HUES64 (cell line): ENCODE data around the gene CCDC192.

Experiments
- H3K27ac ChIP-seq: 2 replicates; pipeline ENCODE4 v1.7.0; 2013; ENCODE audit warnings: low read depth, low read length, inconsistent platforms
- H3K27me3 ChIP-seq: 2 replicates; pipeline ENCODE4 v1.6.1; 2013; ENCODE audit warnings: mild to moderate bottlenecking, low read length; ENCODE audit not compliant: insufficient read depth
- H3K36me3 ChIP-seq: 2 replicates; pipeline ENCODE4 v1.6.1; 2013; ENCODE audit warnings: mild to moderate bottlenecking, low read length; ENCODE audit not compliant: insufficient read depth
- H3K4me1 ChIP-seq: 2 replicates; pipeline ENCODE4 v1.6.1; 2013; ENCODE audit warnings: mild to moderate bottlenecking, low read length, moderate library complexity; ENCODE audit not compliant: insufficient read depth
- H3K4me3 ChIP-seq: 2 replicates; pipeline ENCODE4 v1.5.1; 2013; ENCODE audit warnings: mild to moderate bottlenecking, low read length, moderate library complexity
- H3K9ac ChIP-seq: 2 replicates; pipeline ENCODE4 v1.6.1; 2013; ENCODE audit warnings: mild to moderate bottlenecking, low read depth, low read length
- H3K9me3 ChIP-seq: 2 replicates; pipeline ENCODE4 v1.6.1; 2013; ENCODE audit warnings: low read depth, low read length; ENCODE audit not compliant: insufficient read depth
- WGBS: fragments of 150-250, 120-280 bp; methylation state at CpG from one replicate; pipeline ENCODE4 v1.1.7; 2013; ENCODE audit warnings: missing lambda C conversion rate; 5-methylcytosine and 5-hydroxymethylcytosine counted together

CCDC192 gene

GRCh38 chr5:127864511-127864910 lies 161.3 kb downstream of the CCDC192 start:
- 100% methylated on average over 1 of the region's 1 CpG for WGBS
- Histone ChIP-seq H3K27me3 (no peaks in the 10 kb centered on the region), H3K36me3 (no peaks in the 10 kb centered on the region), H3K9me3 (no peaks in the 10 kb centered on the region), H3K27ac (no peak overlapping the region), H3K4me3 (no peak overlapping the region), H3K4me1 (no peaks in the 10 kb centered on the region), H3K9ac (no peak overlapping the region)

GRCh38 chr5:127865273-127865672 lies 162.1 kb downstream of the CCDC192 start:
- H3K27me3 ChIP-seq: no peaks in the 10 kb centered on the region
- H3K9me3 ChIP-seq: no peaks in the 10 kb centered on the region
- H3K27ac ChIP-seq: no peak overlapping the region
- WGBS: no CpG with 5 or more reads among the region's 1 CpG
- no peak overlapping the region for H3K9ac ChIP-seq
- no peak overlapping the region for H3K4me3 ChIP-seq
- no peaks in the 10 kb centered on the region for H3K36me3 ChIP-seq
- no peaks in the 10 kb centered on the region for H3K4me1 ChIP-seq

DNA sequence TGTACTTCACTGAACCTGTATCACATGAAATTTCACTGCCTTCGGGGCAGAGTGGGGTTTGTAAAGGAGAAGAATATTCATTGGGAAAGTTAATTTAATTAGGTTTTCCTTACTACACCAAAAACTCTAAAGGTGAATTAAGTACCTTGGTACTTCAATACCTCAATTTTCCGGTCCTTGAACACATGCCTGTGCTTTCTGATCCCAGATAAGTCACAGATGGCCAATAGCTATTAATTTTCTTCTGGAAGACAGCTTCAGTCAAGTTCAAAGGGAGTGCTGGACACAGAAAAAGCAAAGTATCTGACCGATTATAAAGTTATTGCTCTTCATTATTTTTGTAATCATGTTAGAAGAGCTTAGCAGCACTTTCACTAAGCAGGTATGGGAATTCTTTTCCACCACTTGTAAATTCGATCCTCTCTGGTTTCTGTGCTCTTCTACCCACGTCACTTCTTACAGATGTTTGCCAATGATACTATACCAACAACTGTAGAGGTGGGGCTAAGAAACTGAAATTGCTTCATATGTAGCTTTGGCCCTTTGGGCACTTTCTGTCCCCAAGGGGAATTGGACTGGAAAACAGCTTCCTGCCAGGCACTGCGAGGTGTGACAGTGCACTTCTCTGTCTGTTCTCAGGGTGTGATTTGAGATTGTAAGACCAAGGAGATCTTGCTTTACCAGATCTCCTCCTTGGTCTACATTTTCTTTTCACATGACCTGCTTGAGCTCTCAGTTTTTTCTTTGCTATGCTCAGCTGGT lies 164.0 kb downstream of the CCDC192 start:
- WGBS: 92% methylated on average over 5 of the region's 6 CpGs
- Histone ChIP-seq H3K9ac (no peak overlapping the region), H3K4me3 (no peak overlapping the region), H3K4me1 (no peaks in the 10 kb centered on the region), H3K36me3 (no peaks in the 10 kb centered on the region), H3K27me3 (no peaks in the 10 kb centered on the region), H3K9me3 (no peaks in the 10 kb centered on the region), H3K27ac (no peak overlapping the region)

DNA sequence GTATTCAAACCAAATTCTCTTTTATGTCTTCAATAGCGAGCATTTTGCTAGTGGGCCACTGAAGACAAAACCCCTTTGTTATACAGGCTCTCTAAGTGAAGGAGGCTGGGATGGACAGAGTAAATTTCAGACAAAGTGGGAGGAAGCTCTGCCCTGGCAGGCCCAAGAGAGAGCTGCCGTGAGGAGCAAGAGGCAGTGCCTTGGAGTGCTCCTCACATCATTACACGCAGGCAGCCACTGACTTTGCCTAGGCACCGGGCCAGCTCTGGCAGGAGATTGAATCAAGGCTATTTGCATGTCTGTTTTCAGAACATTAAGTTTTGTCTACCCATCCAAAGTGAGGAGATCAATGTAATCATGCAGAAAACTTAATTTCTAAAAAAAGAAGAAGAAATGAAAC lies 167.7 kb downstream of the CCDC192 start:
- Histone ChIP-seq H3K27me3 (no peaks in the 10 kb centered on the region), H3K9me3 (no peaks in the 10 kb centered on the region), H3K9ac (no peak overlapping the region), H3K4me1 (0 out of 2 replicates have a peak, but pooled peaks cover 3% of the 10 kb centered on the region), H3K4me3 (no peak overlapping the region), H3K27ac (no peak overlapping the region), H3K36me3 (no peaks in the 10 kb centered on the region)
- 85% methylated on average over 4 of the region's 4 CpGs for WGBS

- H3K4me3 ChIP-seq: no peak overlapping the region
- H3K4me1 ChIP-seq: 0 out of 2 replicates have a peak, but pooled peaks cover 3% of the 10 kb centered on the region
- H3K9me3 ChIP-seq: no peaks in the 10 kb centered on the region
- no peak overlapping the region for H3K9ac ChIP-seq
- no peak overlapping the region for H3K27ac ChIP-seq
- H3K36me3 ChIP-seq: no peaks in the 10 kb centered on the region
- 84% methylated on average over 8 of the region's 8 CpGs for whole genome bisulfite sequencing
- no peaks in the 10 kb centered on the region for H3K27me3 ChIP-seq
Observed at GRCh38 chr5:127871503-127872153, 168.4 kb downstream of the CCDC192 start.

DNA sequence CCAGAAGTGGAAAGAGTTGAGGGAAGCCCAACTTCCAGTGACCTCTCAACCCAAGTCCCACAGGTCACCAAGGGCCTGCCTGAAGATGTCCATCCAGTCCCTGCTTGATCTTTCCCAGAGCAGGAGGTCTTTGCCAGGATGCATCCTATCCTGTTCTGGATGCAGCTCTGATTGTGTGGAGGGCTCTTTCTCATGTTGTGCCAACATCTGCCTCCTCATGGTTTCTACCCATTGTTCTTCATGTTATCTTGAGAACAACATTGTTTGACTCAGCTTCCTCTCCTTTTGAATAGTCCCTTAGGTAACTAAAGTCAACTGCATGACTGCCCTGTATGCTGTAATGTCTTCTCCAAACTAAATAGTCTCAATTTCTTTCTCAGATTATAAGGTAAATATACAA lies 169.3 kb downstream of the CCDC192 start:
- no peak overlapping the region for H3K27ac ChIP-seq
- 0 out of 2 replicates have a peak, but pooled peaks cover 3% of the 10 kb centered on the region for H3K4me1 ChIP-seq

DNA sequence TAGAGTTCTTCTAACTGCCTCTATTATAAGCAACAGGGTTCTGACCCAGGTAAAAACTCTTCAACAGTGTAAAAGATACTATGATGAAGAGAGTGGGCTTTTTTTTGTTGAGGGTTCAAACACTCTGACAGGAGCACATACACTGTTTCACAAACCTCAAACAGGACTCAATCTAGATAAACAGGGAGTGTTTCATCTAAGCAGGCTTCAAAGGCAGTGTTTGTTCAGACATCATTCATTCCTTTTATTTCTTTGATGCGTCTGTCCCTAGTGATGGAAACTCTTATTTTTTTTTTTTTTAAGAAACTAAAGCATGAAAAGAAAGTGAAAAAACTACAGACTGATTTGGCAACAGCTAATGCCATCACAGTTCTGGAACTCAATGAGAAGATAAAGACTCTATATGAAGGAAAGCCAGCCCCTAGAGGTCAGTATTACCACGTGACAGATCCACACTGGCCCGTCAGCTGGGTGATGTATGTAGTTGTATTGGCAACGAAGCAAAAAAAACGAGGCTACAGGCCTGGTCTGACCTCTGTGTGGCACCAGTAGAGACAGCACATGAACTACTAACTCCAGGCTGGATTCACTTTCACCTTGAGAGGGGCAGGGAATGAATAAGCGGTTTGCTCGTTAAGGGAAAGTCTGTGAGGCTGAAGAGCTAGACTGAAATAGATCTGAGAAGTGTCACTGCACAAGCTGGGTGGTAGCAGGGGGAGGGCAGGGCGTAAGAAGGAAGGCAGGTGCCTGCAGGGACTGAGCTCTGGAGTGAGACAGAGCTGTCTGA lies 172.2 kb downstream of the CCDC192 start:
- no peak overlapping the region for H3K4me3 ChIP-seq
- no peak overlapping the region for H3K27ac ChIP-seq
- H3K27me3 ChIP-seq: no peaks in the 10 kb centered on the region
- no peaks in the 10 kb centered on the region for H3K9me3 ChIP-seq
- H3K9ac ChIP-seq: no peak overlapping the region
- H3K36me3 ChIP-seq: no peaks in the 10 kb centered on the region
- 43% methylated on average over 8 of the region's 8 CpGs for WGBS
- H3K4me1 ChIP-seq: peaks cover 7% of the 10 kb centered on the region; the same call in 1 of the 2 replicates

More for the DNA sequence above, 169.3 kb downstream of the CCDC192 start:
- Histone ChIP-seq H3K9me3 (no peaks in the 10 kb centered on the region), H3K36me3 (no peaks in the 10 kb centered on the region), H3K9ac (no peak overlapping the region), H3K4me3 (no peak overlapping the region), H3K27me3 (no peaks in the 10 kb centered on the region)

GRCh38 chr5:127876384-127876783 lies 173.2 kb downstream of the CCDC192 start:
- no peak overlapping the region for H3K4me3 ChIP-seq
- no peaks in the 10 kb centered on the region for H3K27me3 ChIP-seq
- 92% methylated on average over 3 of the region's 3 CpGs for WGBS

GRCh38 chr5:127878174-127878750 lies 175.1 kb downstream of the CCDC192 start:
- Histone ChIP-seq H3K36me3 (no peaks in the 10 kb centered on the region), H3K9ac (no peak overlapping the region), H3K4me3 (no peak overlapping the region), H3K27me3 (no peaks in the 10 kb centered on the region), H3K27ac (no peak overlapping the region), H3K4me1 (peaks cover 7% of the 10 kb centered on the region; the same call in 1 of the 2 replicates), H3K9me3 (no peaks in the 10 kb centered on the region)
- 98% methylated on average over 4 of the region's 4 CpGs for WGBS

More at GRCh38 chr5:127876384-127876783, 173.2 kb downstream of the CCDC192 start:
- Histone ChIP-seq H3K9ac (no peak overlapping the region), H3K4me1 (peaks cover 7% of the 10 kb centered on the region; the same call in 1 of the 2 replicates), H3K36me3 (no peaks in the 10 kb centered on the region), H3K9me3 (no peaks in the 10 kb centered on the region), H3K27ac (no peak overlapping the region)

DNA sequence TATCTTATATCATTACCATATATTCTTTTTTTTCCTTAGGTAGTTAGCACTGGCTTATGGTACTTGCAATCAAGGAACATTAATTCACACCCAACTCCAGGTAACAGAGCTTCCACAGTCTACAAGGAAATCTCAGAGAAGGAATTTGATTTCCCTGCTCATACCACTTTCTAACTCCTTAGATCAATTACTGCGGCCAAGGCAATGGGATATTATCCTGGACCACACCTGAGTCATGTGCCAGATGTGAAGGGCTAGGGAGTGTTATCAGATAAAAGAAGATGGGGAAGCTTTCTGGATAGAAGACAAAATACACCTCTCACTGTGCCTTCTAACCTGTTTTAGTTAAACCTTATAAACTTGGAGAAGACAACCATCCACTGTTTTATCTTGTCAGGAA lies 181.2 kb downstream of the CCDC192 start:
- Histone ChIP-seq H3K9me3 (no peaks in the 10 kb centered on the region), H3K9ac (no peak overlapping the region), H3K4me1 (no peaks in the 10 kb centered on the region), H3K4me3 (no peak overlapping the region), H3K27me3 (no peaks in the 10 kb centered on the region), H3K36me3 (no peaks in the 10 kb centered on the region), H3K27ac (no peak overlapping the region)
- WGBS: 100% methylated on average over 1 of the region's 1 CpG

DNA sequence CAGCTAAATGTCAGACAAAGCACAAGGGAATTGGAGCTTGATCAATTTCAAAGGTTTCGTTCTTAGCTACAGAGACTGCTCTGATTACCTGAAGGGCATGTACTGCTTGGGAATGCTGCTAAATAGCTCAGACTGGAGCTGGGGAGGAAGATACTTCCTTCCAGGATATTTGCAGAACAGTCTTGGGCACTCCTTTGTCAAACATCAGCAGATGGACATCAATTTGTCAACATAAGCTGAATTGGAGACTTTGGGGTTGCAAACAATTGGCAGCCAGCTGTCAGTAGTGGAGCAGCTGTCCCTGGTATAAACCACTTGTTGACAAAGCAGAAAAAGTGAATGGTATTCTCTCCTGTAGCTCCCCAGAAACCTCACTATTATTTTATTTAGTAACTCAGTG lies 182.0 kb downstream of the CCDC192 start:
- WGBS: 88% methylated on average over 1 of the region's 1 CpG
- no peak overlapping the region for H3K27ac ChIP-seq

More for the DNA sequence above, 182.0 kb downstream of the CCDC192 start:
- Histone ChIP-seq H3K4me3 (no peak overlapping the region), H3K9ac (no peak overlapping the region), H3K4me1 (no peaks in the 10 kb centered on the region), H3K9me3 (no peaks in the 10 kb centered on the region), H3K36me3 (no peaks in the 10 kb centered on the region), H3K27me3 (no peaks in the 10 kb centered on the region)
